Spleen (tissue), 7 donors: Measurements from ENCODE around the gene SMAD3.

Source experiments
- POLR2A ChIP-seq, 3 donors: fragments of 450-650 bp; IDR thresholded peaks; one replicate each; pipeline ENCODE4 v1.5.1; 2017; ENCODE audit warnings: antibody characterized with exemption in 3 of 3, mild to moderate bottlenecking in 1 of 3
- POLR2AphosphoS5 ChIP-seq, 3 donors: sonication (generic); formaldehyde crosslinking; IDR thresholded peaks; one replicate each; pipeline ENCODE4 v1.5.1; 2017; ENCODE audit warnings: antibody characterized with exemption in 3 of 3
- TF ChIP-seq, protein P1 (sequence below), 11 experiments: fragments of 200-600 bp in 7 of 11; fragments of 450-650 bp in 4 of 11; sonication (generic) in 4 of 11; IDR thresholded peaks in 8 of 11; conservative IDR thresholded peaks in 3 of 11; 1 replicate in 7 of 11; 2 replicates in 4 of 11; pipeline versions ENCODE4 v1.4.0 to v1.8.0; 2016 to 2021; ENCODE audit warnings: antibody characterized with exemption in 11 of 11, inconsistent platforms in 4 of 11, mild to moderate bottlenecking in 1 of 11
- donor health status: DM: no; HTN: no; CAD: no; lungs with moderate emphysema.
- donor health status: DM: no; HTN: no; CAD: no.
- donor health status: DM: no; HTN: no; CAD: no.

DNA sequence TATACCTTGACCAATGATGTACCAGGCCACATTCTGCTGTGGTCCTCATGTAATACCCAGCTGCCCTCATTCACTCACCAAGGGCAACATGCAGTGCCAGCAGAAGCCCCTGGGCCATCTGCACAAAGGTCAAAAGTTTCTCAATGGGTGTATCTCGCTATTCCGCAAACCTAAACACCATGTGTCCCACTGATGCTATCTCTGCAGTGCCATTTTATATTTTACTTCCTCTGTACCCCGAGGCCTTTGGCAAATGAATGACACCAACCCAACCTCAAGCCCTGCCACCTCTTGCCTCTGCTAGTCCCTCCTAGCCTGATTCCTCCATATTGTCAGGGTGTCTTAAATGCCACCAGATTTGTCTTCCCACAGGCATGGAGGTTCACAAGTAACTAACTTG, 129.9 kb downstream of the SMAD3 start:
- TF ChIP-seq, protein P1, sequence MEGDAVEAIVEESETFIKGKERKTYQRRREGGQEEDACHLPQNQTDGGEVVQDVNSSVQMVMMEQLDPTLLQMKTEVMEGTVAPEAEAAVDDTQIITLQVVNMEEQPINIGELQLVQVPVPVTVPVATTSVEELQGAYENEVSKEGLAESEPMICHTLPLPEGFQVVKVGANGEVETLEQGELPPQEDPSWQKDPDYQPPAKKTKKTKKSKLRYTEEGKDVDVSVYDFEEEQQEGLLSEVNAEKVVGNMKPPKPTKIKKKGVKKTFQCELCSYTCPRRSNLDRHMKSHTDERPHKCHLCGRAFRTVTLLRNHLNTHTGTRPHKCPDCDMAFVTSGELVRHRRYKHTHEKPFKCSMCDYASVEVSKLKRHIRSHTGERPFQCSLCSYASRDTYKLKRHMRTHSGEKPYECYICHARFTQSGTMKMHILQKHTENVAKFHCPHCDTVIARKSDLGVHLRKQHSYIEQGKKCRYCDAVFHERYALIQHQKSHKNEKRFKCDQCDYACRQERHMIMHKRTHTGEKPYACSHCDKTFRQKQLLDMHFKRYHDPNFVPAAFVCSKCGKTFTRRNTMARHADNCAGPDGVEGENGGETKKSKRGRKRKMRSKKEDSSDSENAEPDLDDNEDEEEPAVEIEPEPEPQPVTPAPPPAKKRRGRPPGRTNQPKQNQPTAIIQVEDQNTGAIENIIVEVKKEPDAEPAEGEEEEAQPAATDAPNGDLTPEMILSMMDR (IDR thresholded peaks at IDR 0.05 in 8 of 11, conservative IDR thresholded peaks at IDR 0.05 in 3 of 11), result no peak
- no peak for TF ChIP-seq POLR2A (IDR thresholded peaks at IDR 0.05)
- TF ChIP-seq POLR2AphosphoS5 (IDR thresholded peaks at IDR 0.05), result no peak
